Smooth muscle cell (in vitro differentiated cells): ENCODE measurements around the gene CRISPLD2. TPM values are rescaled to one million over a fixed set of nuclear protein-coding genes. Genes with fewer than 3 reads are reported as not detected.
A peak's percentile ranks its signal among the peaks of the same experiment; 100 is the strongest.

Experiments
- DNase-seq: peaks from one replicate; lab custom pipeline; 2025; ENCODE audit not compliant: unreplicated experiment; lab: John Stamatoyannopoulos, UW
- H2AFZ ChIP-seq: fragments of 200-600 bp; sonication (generic); 2 replicates; pipeline ENCODE4 v1.6.0; 2016; ENCODE audit warnings: antibody characterized with exemption, low read depth, mild to moderate bottlenecking
- H3F3A ChIP-seq: fragments of 200-600 bp; sonication (generic); 2 replicates; pipeline ENCODE4 v1.6.0; 2017; ENCODE audit warnings: antibody characterized with exemption, low read depth
- H3K27ac ChIP-seq: fragments of 200-600 bp; sonication (generic); 2 replicates; pipeline ENCODE4 v1.5.1; 2016; ENCODE audit warnings: low read depth, mild to moderate bottlenecking
- H3K27me3 ChIP-seq: fragments of 200-600 bp; sonication (generic); 2 replicates; pipeline ENCODE4 v1.6.1; 2016; ENCODE audit warnings: low read depth, mild to moderate bottlenecking
- H3K36me3 ChIP-seq: fragments of 200-600 bp; sonication (generic); 2 replicates; pipeline ENCODE4 v1.5.1; 2016; ENCODE audit warnings: low read depth
- H3K4me1 ChIP-seq: fragments of 200-600 bp; sonication (generic); 2 replicates; pipeline ENCODE4 v1.5.1; 2016; ENCODE audit warnings: low read depth
- H3K4me2 ChIP-seq: fragments of 200-600 bp; sonication (generic); 2 replicates; pipeline ENCODE4 v1.6.0; 2016; ENCODE audit warnings: mild to moderate bottlenecking
- H3K4me3 ChIP-seq: fragments of 200-600 bp; sonication (generic); 2 replicates; pipeline ENCODE4 v1.5.1; 2016; ENCODE audit warnings: mild to moderate bottlenecking
- H3K79me2 ChIP-seq: fragments of 200-600 bp; sonication (generic); 2 replicates; pipeline ENCODE4 v1.6.0; 2016; ENCODE audit warnings: low read depth, mild to moderate bottlenecking
- H3K9ac ChIP-seq: fragments of 200-600 bp; sonication (generic); 2 replicates; pipeline ENCODE4 v1.6.0; 2016; ENCODE audit warnings: low read depth
- H3K9me3 ChIP-seq: fragments of 200-600 bp; sonication (generic); replicated peaks from 2 replicates; pipeline ENCODE4 v1.5.1; 2016; ENCODE audit warnings: low read depth
- H4K20me1 ChIP-seq: fragments of 200-600 bp; sonication (generic); 2 replicates; pipeline ENCODE4 v1.6.0; 2016; ENCODE audit warnings: low read depth
- CTCF ChIP-seq: fragments of 200-600 bp; sonication (generic); IDR thresholded peaks from 2 replicates; pipeline ENCODE4 v1.5.1; 2017; ENCODE audit warnings: borderline replicate concordance, mild to moderate bottlenecking, antibody characterized with exemption; ENCODE audit not compliant: insufficient read depth, poor library complexity, severe bottlenecking
- WGBS: methylation state at CpG from one replicate; pipeline ENCODE4 v1.1.7; 2016; ENCODE audit warnings: low lambda C conversion rate; 5-methylcytosine and 5-hydroxymethylcytosine counted together
- polyA plus RNA-seq: library from polyadenylated mRNA; unstranded; fragments of >200 nt; fragmentation: Nextera tagmentation; extraction: Ambion mirVana; gene quantifications from 2 replicates; pipeline ENCODE4 v1.2.1, GENCODE V29; 2016
- total RNA-seq: library from RNA; depleted of rRNA; stranded (reverse); fragments of >200 nt; gene quantifications from 2 replicates; pipeline ENCODE4 v1.2.3, GENCODE V29; 2014

CRISPLD2 gene
- total and polyA plus RNA-seq, 2 experiments from 2014 or later, result 63.1 to 105 TPM

- Histone ChIP-seq H3K4me3 (no peak overlapping the region), H3K9me3 (no peaks in the 10 kb centered on the region), H3F3A (no peaks in the 10 kb centered on the region), H3K27me3 (no peaks in the 10 kb centered on the region), H3K4me1 (no peaks in the 10 kb centered on the region), H3K36me3 (no peaks in the 10 kb centered on the region), H2AFZ (no peak overlapping the region), H3K4me2 (no peak overlapping the region), H3K79me2 (no peaks in the 10 kb centered on the region), H3K27ac (peak overlapping the region; percentile 66), H4K20me1 (no peaks in the 10 kb centered on the region), H3K9ac (no peak overlapping the region)
- DNase-seq, result no peak
- TF ChIP-seq CTCF, result no peak
- whole genome bisulfite sequencing, result 92% methylated on average over 4 of the region's 4 CpGs
Measured at GRCh38 chr16:84942786-84943185, 123.0 kb downstream of the CRISPLD2 start.

GRCh38 chr16:84943620-84944019 is 123.8 kb downstream of the CRISPLD2 start:
- Histone ChIP-seq H3K27ac (no peak overlapping the region), H3K36me3 (no peaks in the 10 kb centered on the region), H3K9ac (no peak overlapping the region), H3K9me3 (no peaks in the 10 kb centered on the region), H3K4me1 (no peaks in the 10 kb centered on the region), H4K20me1 (no peaks in the 10 kb centered on the region), H2AFZ (no peak overlapping the region), H3K4me3 (no peak overlapping the region), H3K27me3 (no peaks in the 10 kb centered on the region), H3K79me2 (no peaks in the 10 kb centered on the region), H3F3A (no peaks in the 10 kb centered on the region), H3K4me2 (no peak overlapping the region)
- no peak for DNase-seq
- TF ChIP-seq CTCF, result no peak
- WGBS, result 90% methylated on average over 4 of the region's 4 CpGs

DNA sequence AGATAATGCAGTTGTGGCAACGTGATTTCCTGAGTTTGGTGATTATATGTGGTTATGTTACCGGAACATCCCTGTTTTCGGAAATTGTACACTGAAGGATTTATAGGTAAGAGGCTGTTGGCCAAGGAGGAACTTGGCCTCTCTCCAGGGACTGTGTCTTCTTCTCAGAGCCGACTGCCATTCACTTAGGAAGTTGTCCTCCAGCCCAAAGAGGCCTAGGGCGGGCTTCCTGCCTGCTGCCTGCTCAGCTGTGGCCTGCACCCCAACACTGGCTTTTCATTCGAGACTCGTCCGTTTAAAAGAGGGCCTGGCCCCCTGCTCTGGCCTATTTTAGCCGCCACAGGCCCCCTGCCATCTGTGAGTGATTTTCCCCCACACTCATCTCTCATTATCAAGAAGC is 127.2 kb downstream of the CRISPLD2 start:
- Histone ChIP-seq H3F3A (peaks cover 15% of the 10 kb centered on the region), H3K27ac (no peak overlapping the region), H3K4me1 (no peaks in the 10 kb centered on the region), H2AFZ (no peak overlapping the region), H3K36me3 (no peaks in the 10 kb centered on the region), H3K9me3 (no peaks in the 10 kb centered on the region), H3K9ac (no peak overlapping the region), H4K20me1 (no peaks in the 10 kb centered on the region), H3K27me3 (no peaks in the 10 kb centered on the region), H3K79me2 (no peaks in the 10 kb centered on the region), H3K4me3 (no peak overlapping the region), H3K4me2 (no peak overlapping the region)
- WGBS, result 78% methylated on average over 9 of the region's 9 CpGs
- no peak for DNase-seq
- TF ChIP-seq CTCF, result no peak

DNA sequence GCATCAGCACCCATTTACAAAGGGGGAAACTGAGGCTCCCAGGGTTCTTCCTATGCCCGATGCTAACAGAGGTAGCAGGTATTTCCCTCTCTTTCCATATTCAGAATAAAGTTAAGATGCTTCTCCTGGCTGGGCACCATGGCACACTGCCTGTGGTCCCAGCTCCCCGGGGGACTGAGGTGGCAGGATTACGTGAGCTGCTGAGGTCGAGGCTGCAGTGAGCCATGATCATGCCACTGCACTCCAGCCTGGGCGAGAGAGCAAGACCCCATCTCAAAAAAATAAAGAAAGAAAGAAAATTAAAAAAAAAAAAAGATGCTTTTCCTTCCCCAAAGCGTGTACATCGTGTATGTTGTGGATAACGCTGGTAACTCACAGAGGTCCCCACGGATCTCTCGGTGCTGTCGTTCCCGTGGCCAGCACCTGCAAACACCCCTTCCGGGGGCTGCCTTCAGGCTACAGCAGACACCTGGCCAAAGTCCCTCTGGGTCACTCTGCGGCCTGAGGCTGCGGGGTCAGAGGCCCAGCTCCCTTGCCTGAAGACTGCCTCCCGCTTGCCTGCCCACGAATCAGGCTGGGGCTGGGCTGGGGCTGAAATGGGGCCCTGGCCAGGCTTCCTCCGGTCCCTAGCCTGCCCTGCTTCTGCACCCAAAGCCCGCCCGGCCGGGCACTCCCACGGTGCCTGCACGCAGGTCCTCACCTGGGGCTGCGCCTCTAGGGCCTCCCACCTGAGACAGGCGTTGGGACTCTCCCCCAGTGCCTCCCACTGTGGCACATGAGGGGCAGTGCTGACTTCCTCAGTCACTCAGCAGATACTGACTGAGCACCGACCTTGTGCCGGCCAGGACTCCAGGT is 128.4 kb downstream of the CRISPLD2 start:
- 91% methylated on average over 26 of the region's 27 CpGs for WGBS
- H3F3A ChIP-seq, result peaks cover 20% of the 10 kb centered on the region

More for the DNA sequence above, 128.4 kb downstream of the CRISPLD2 start:
- no peaks in the 10 kb centered on the region for H3K36me3 ChIP-seq
- H3K4me3 ChIP-seq, result no peak overlapping the region
- DNase-seq, result no peak
- H3K27ac ChIP-seq, result no peak overlapping the region
- H3K4me2 ChIP-seq, result no peak overlapping the region
- no peaks in the 10 kb centered on the region for H4K20me1 ChIP-seq
- H3K79me2 ChIP-seq, result no peaks in the 10 kb centered on the region
- no peak for TF ChIP-seq CTCF
- H3K27me3 ChIP-seq, result no peaks in the 10 kb centered on the region
- H3K9me3 ChIP-seq, result no peaks in the 10 kb centered on the region
- H2AFZ ChIP-seq, result no peak overlapping the region
- peaks cover 10% of the 10 kb centered on the region for H3K4me1 ChIP-seq
- no peak overlapping the region for H3K9ac ChIP-seq
